ENCODE results near the gene WDR87.

WDR87 gene

DNA sequence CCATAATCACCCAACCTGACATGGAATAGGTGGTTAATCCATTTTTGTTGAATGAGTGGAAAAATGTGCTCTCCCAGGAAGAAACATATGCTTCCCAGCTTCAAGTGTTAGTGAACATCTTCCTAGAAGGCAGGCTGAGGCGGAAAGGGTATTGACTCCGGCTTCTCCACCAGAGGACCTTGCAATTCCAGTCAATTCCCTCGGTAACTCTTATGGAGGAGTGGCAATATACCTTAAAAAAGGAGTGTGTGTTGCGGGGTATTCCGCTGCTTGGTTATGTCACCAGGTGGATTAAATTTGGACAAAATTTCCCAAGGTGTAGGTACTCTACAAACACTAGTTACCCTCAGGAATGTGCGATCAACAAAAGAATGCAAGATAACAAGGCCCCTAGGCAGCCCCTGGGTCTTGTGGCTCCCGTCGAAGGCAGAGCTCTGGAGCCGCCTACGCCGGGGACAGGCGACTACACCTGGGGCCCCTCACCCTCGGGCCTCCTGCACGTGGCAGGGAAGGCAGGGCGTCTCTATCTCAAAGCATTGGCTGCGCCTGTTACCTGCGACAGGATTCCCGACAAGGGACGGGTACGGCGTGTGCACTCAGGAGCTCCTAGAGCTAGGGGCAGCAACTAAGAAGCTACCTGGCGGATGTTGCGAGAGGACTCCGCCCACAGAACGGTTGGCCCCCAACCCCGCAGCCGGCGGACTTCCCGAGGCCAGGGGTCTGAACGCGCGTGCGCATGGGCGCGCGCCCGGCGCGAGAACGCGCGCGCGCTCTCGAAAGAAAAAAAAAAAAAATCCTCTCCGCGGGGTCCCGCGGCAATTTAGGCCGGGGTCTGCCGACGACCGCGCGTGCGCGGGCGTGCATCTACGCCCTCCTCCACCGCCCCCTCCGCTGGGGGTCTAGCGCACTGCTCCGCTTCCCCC lies at the start of gene WDR87:
Gene WDR87 (minus strand): TSS at position 649 of the 923 bp plus-strand sequence. CDS start 8,355 bp downstream, outside the sequence.
- DNase-seq, result peak; percentile 45

DNA sequence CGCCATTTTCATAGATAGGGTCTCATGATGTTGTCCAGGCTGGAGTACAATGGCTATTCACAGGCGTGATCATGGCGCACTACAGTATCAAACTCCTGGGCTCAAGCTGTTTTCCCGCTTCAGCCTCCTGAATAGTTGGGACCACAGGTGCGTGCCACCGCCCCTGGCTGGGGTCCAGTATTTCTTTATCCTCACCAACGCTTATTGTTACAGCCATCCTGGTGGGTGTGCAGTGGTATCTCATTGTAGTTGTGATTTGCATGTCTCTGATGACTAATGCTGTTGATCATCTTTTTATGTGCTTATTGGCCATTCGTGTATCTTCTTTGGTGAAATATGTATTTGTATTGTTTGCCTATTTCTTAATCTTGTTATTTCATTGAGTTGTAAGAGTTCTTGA lies 49.6 kb upstream of the WDR87 start:
- peak; percentile 41 for DNase-seq

DNA sequence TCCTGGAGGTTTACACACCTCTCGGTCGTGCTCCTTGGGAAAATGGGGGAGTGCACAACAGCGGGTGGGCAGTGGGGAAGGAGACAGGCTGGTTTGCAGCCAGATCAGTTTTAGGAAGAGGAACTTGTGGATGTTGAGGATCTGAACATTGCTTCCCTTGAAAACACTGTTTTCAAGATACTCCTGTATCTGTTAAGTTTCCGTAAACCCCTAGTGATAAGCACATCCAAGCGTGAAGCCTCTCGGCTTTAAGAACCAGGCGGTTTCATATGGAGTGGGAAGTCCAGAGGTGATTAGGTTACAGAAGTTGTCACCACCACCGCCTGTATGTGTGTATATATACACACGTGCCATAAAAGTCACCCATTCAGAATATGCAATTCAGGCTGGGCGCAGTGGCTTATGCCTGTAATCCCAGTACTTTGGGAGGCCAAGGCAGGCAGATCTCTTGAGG lies 48.1 kb upstream of the WDR87 start:
- DNase-seq, result no peak

DNA sequence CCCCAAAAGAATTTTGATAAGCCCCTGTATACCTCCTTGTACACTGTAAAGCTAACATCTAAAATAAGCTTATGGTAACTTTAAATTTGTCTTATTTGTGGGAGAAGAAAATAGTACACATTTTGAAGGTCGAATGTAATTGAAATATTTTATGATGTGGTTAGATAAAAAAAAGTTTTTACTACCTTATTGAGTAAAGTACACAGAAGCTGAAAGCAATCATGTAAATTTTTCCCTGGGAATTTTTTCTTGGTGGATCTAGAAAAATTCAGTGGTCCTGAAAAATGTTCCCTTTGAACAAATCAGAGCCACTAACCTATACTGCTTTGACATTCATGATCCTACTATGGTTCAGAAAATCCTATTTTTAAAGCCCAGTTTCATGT lies 47.5 kb upstream of the WDR87 start:
- no peak for DNase-seq

DNA sequence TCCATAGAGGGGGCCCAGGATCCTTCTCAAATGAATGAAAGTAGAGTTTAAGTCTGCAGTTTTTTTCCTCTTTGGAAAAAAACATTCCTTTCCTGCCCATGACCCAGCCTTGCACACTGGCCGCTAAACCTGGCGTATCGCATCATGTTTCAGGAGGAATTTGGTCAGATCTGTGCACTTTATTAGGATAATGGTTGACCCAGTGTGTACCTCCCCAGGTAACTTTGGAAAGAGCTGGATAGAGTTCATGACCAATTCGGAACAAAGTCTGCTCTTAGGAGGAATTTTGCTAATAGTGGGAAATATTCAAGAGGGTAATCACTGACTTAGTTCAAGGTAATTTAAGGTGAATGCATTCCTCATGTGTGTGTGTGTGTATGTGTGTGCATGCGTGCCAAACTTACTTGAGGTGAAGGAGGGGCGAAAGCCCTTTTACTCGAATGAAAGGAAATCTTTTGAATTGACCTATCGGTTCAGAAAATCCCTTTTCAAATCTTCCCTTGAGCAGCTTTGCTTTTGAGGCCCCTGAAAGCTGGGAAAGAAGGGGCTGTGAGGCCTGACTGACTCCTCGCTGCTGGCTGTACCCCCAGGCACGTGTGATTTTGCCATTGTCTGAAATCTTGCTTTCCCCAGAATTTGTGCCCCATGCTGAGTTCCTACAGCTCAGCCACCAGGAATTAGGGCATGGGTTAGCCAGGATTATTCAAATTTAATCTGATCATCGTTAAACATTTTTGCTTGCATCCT lies 47.0 kb upstream of the WDR87 start:
- no peak for DNase-seq

DNA sequence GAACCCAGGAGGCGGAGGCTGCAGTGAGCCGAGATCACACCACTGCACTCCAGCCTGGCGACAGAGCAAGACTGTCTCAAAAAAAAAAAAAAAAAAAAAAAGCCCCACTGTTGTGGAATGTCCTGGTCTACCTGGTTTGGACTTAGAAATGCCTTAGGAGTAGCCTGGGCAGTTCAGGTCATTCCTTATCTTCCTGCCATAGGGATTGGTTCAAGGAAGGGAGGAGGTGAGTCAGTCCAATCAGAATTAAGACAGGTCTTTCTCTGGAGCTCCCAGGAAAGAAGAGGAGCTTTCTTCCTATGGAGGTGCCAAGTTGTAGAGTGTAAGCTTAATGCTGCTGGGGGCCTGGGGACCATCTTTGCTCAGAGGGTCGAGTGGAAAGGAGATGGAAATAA lies 45.4 kb upstream of the WDR87 start:
- no peak for DNase-seq

DNA sequence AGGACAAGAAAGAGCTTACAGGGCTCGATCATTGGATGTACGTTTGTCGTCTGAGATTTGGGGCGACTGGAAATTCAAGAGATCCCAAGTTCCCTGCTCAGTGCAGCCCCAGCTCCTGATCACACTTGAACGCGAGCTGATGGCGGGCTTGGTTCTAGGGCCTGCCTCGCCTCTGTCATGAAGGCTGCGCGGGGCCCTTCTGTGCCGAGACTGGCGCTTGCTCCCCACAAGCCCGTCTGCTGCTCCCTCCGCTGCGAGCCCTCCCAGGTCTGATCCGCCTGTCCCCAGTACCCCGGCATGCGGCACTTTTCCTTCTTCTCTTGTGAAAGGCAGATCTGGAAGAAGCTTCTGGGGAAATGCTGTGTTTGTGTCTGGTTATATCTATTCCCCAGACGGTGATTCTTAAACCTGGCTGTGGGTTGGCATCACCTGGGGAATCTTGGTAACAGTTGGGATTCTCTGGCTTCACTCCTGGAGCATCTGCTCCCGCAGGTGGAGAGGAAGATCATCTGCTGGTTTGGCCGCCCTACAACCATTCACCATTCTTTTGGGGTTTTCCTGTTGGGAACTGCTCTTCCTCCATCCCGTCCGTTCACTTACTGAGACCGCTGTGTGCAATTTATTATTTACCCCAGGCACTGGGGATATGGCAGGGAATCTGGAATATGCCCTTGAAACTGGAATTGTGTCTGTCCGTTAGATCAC lies 44.2 kb upstream of the WDR87 start:
- DNase-seq, result no peak

DNA sequence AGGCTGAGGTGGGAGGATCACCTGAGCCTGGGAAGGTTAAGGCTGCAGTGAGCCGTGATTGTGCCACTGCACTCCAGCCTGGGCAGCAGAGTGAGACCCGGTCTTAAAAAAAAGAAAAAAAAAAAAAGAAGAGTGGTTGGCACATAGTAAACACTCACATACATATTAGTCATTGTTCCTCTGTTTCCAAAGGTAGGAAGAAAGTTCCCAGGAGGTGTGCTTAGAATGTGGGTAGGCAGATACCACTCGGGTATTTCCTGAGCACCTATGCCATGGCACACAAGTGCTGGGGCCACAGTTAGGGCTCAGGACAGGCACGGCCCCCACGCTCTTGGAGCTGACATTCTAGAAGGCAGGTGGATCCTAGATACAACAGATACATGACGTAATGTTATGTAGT lies 42.0 kb upstream of the WDR87 start:
- no peak for DNase-seq

DNA sequence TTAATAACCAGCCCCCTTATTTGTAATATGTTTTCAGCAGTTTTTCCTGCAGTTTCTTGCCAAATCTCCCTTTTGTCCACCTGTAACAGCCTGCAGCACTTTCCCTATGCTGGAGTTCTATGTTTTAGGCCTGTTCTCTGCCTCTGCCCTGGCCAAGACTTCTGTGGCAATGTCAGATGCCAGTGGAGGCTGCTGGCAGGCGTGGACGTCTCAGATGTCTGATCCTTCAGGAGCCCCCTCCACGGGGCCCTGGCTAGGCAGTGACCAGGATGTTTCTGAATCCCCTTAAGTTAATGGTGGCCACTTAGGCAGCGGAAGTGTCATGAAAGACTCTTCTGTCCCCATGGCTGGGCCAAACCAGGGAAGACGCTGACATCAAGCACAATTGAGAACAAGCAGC lies 41.4 kb upstream of the WDR87 start:
- no peak for DNase-seq

DNA sequence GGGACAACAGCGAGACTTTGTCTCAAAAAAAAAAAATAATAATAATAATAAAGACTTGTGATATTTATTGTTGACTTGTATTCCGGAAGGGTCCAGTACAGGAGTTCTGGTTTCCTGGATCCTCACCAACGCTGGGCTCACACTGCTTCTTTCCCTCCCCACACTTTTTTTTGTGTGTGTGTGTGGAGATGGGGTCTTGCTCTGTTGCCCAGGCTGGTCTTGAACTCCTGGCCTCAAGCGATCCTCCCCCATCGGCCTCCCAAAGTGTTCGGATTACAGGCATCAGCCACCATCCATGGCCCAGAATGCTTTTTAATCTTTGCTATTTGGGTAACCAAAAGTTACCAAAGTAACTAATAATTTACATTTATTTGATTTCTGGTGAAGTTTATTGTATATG lies 39.7 kb upstream of the WDR87 start:
- DNase-seq, result no peak

DNA sequence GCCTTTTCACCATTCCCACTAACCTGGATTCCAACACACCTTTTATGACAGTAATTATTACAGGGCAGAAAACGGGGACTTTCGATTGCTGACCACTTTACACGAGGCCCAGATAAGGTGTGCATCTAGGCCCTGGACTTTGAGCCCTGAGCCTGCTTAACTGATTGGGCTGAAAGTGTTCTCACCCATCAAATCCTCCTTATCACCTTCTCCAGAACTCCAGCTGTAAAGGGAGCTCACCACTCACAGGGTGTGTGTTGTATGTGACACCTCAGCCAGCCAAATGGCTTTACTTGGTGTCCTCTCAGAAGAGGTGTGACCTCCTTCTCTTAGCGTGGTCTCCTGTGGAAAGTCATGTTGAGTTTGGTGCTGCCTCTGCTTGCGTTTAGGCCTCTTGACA lies 37.1 kb upstream of the WDR87 start:
- DNase-seq, result no peak

DNA sequence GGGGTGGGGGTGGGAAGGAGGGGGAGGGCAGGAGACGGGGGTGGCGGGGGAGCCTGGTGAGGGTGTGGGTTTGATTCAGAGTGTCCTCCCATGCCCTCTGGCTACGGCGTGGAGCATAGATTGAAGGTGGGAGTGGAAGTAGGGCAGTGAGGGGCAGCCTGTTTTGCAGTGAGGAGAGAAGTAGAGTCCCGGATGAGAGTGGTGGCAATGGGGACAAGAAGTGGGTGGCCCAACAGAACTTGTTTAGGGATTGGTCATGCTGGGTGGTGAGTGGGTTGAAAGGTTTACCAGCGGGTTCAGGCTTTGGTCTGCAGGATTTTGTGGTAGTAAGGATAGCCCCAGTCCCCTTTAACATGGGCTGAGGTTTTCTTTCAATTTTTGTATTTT lies 36.1 kb upstream of the WDR87 start:
- DNase-seq, result no peak

DNA sequence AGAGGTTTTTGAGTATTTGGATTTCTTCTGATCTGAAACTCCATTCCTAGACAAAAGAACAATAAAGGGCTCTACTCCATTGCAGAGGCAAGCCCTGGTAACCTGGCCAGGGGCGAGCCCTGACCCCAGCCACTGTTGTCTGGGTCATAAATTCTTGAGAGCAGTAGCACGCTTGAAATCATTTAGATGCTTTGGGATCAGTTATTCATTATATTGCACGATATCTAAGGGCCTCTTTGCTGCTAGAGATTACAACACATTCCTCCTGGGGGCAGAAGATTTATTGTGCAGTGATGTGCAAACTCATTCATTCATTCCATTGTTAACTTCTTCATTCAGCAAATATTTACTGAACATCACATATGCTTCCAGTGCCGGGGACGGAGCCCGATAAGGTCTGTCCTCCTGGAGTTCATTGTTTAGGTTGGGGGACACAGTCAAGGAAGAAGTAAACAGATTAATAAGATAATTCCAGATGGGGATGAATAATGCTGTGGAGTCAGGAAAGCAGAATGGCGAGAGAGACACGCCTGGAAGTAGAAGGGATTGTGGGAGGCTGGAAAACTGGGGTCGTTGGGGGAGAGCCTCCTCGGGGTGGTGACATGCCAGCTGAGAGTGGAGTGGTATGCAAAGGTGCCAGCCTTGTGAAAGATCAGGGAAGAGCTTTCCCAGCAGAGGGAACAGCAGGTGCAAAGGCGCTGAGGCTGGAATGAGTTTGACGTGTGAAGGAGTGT lies 35.6 kb upstream of the WDR87 start:
- DNase-seq, result no peak

DNA sequence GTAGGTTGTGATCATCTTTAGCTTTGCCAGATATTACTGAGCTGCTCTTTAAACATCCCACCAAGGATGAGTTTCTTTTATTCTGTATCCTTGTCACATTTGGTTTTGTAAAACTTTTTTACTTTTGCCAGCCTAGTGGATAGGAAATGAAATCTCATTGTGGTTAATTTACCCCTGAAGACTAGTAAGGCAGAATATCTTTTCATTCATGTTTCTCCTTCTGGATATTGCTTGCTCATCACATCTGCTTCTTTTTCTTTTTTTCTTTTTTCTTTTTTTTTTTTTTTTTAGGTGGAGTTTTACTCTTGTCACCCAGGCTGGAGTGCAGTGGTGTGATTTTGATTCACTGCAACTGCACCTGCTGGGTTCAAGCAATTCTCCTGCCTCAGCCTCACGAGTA lies 32.0 kb upstream of the WDR87 start:
- DNase-seq, result no peak

DNA sequence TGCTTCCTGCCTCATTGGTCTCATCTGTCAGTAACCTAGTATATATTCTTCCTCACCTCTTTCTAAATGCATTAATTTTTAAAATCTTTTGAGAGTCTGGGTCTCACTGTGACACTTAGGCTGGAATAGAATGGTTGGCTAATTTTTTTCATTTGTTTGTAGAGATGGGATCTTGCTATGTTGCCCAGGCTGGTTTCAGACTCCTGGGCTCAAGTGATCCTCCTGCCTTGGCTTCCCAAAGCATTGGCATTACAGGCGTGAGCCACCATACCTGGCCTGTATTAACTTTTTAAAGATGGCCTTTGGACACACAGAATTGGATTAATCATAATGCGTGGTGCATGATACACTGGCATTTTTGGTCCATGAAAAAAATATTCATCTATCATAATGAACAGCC lies 30.5 kb upstream of the WDR87 start:
- no peak for DNase-seq

DNA sequence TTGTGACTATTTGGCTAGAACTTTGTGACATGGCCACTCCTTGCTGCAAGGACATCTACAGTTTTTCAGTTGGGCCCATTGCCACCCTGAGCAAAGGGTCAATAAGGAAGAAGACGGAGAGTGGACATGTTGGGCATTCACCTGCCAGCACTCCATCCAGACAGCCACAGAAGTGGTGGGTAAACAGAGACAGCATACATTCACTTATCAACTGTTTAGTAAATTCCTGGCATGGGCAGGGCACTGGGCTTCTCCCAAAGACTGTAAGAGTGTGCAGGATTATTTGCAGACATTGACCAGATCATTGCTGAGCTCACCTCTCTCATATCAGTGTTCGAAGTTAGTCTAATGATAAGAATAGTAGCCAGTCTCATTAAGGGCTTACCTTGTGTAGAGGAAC lies 29.8 kb upstream of the WDR87 start:
- DNase-seq, result no peak

DNA sequence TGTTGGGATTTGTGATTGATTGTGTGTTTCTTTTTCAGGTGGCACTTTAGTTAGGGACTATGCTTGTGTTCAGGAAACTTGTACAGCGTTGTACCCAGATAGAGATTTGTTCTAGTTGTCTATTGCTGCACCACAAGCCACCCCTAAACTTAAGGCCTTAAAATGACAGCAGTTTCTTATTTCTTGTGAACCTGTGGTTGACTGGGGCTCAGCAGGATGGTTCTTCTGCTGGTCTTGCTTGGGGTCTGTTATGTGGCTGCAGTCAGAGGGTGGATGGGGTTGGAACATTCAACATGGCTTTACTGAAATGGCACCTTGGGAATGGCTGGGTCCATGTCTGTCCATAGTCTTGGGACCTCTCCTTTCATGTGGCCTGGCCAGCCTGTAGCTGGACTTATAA lies 28.9 kb upstream of the WDR87 start:
- DNase-seq, result no peak

DNA sequence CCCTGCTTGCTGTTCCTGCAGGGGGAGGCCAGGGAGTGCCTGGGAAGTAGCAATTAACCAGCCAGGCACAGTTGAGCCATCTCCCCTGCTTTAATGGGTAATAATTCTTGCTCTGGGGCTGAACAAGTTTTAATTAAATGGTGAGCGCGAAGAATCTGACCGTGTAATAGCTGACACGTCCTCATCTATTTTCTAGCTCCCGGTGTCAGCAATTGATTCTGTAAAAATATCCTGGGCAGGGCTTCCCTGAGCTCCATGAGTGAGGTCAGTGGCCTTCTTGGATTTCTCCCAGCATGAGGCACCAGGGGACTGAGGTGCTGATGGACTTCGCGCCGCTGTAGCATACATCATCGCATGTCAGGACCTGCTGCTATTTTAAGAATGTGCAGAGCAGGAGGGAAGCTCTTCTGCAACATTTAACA lies 27.6 kb upstream of the WDR87 start:
- no peak for DNase-seq

DNA sequence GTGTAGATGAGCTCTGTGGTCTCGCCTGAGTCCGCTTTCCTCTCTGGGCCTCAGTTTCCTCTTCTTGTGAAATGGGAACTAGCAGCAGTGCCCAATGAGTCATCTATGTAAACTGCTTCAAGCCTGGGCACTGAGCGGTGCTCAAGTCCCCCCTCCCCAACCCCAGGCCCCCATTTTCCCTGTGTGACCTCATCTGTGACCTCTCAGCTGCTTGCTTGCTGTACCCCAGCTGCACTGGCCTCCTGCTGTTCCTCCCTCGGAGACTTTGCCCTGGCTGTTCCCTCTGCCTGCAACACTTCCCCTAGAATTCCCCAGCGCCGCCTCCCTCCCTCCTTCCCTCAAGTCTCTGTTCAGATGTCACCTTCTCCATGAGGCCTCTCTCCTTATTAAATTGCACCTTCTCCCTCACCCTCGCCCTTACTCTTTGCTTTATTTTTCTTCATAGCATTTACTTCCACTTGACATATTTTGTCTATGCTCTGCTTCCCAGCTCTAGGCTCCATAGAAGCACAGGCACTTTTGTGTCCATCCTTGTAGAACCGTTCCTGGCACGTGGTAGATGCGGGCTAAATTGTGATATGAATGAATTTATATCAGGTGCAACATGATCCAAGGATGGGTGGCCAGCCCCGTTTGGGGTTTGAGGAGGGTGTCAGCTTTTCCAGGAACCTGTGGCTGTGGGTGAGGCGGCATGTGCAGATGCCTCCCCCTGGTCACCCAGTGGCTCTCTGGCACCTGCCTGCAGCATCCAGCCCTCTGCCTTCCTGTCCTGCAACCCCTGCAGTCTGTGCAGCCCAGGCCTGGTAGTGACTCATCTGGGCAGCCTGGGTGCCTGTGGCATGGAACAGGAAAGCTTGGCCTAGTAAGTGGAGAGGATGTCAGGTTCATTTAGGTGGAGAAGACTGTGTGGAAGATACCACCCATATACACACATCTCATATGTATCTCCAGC lies 26.9 kb upstream of the WDR87 start:
- DNase-seq, result peak; percentile 76

DNA sequence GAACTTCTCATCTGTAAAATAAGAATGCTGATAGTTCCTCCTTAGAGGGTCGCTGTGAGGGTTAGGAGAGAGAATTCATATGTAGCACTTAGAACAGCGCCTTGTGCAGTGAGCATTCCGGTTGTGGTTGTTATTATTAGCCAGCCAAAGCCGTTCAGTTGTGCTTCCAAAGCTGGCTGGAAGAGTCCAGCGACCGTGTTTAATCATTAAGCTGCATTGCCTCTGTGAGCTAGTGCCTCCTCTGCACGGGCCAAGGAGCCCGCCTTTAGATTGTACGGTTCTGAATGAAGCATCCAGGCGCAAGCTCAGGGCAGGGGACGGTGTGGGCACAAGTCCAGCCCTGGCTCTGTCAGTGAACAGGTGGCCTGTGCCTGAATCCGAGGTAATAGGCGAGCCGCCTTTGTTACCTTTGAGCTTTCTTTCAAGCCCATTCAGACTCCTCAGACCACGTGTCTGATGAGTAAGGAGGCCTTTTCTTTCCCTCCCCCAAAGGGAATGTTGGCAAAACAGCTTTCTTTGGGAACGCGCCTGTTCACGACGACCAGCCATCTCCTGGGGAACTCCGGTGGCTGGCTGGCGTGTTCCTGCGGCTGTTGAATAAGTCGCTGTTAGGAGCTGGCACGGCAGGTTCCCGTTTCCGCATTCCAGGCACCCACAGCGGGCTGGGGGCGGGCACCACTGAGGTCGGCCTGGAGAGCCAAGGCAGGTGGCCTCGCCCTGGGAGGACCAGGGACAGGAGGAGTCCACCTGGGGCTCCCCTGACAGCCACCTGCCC lies 25.7 kb upstream of the WDR87 start:
- DNase-seq, result peak; percentile 93

DNA sequence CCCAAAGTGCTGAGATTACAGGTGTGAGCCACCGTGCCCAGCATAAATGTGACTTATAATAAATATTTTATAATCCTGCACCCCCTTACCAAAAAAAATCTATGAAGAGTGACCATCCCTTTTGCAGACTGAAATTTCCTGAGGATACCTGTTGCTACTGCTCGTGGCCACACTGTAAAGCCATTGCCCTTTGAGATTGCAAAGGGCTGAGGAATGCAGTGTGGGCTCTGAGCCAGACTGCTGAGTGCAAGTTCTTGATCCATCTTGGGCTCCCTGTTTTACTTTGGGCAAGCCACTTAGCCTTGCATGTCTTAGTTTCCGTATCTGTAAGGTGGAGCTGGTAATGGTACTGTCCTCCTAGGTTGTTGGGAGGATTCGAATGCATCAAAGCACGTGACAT lies 24.0 kb upstream of the WDR87 start:
- DNase-seq, result no peak

All from NCI-H2029 (cell line).